ENCODE measurements around the gene RXRG.

RXRG gene

DNA sequence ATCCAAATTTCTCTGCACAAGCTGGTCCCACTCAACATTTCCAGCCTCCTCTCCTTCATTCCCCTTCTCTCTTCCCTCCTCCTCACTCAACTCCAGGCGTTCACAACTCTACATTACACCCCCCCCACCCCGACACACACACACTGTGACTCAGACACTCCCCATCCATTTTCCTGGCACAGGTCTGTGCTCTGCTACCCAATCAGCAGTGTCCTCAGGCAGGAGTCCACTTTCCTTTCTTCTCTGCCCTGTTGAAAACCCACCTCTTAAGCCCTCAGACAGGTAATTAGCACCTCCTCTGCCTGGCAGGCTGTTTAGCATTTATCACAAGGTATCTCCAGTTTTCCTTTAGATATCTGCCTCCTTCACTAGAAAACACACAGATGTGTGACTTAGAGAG is 79.6 kb downstream of the RXRG start:
- Histone ChIP-seq H3K36me3 (replicated peaks) (no peaks in the 10 kb centered on the region), H3K27me3 (replicated peaks) (no peaks in the 10 kb centered on the region), H3K4me3 (ENCODE audit: low read depth, low read length) (no peak overlapping the region), H3K27ac (no peak overlapping the region)
- DNase-seq: no peak
- in situ Hi-C loops (cut with HindIII; ENCODE audit: low pct_ligation_motif_present, low sequenced_read_pairs): no loop called here
- no peak for TF ChIP-seq CTCF (IDR thresholded peaks at IDR 0.05; ENCODE audit: low read depth, low read length, missing control alignments)

DNA sequence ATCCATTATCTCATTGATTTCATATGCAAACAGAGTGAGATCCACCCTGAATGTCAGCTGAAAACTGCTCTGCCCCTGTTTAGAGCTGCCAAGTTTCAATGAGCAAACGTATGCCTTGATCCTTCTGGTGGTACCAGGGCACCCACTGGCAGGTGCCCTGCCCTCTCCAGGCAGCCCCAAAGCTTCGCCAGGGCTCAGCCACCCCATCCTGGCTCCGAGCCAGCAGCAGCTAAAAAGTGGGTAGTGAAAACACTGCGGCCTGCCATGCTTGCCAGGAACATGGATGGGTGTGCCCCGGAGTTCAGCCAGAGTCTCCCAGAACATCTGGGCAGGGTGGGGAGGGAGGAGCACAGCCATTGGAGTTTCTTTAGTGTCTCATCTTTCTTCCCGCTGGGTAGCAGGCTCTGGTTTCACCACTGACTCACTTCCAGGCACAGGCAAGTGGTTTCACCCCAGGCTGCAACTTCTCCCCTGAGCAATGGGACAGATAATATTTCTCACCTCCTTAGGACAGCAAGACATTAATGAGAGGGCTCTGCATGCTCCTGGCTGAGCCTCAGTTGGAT is 80.3 kb downstream of the RXRG start:
- H3K4me3 ChIP-seq (ENCODE audit: low read depth, low read length): no peak overlapping the region
- no peaks in the 10 kb centered on the region for H3K36me3 ChIP-seq (replicated peaks)
- in situ Hi-C loops (cut with HindIII; ENCODE audit: low pct_ligation_motif_present, low sequenced_read_pairs): no loop called here
- H3K27ac ChIP-seq: no peak overlapping the region
- TF ChIP-seq CTCF (IDR thresholded peaks at IDR 0.05; ENCODE audit: low read depth, low read length, missing control alignments): no peak
- no peaks in the 10 kb centered on the region for H3K27me3 ChIP-seq (replicated peaks)
- no peak for DNase-seq

DNA sequence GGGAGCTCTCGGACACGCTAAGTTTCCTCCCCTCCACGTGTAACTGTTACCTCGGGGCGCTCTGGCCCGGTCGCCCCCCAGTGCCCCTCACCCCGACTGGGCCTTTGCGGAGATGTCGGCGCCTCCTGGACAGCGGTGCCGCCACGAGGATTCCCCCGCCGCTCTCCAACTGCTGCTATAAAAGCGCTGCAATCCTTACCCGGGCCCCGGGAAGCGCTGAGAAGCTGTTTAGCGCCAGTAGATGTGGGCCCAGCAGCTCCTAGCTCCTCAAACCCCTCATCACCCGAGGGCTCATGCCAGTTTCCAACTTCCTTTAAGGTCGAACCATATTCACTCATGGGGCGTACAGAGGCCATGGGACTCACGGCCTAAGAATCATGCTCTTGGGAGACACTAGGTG is 88.0 kb downstream of the RXRG start:
- H3K36me3 ChIP-seq (replicated peaks): no peaks in the 10 kb centered on the region
- no peak for DNase-seq
- peaks cover 63% of the 10 kb centered on the region for H3K27me3 ChIP-seq (replicated peaks)
- H3K4me3 ChIP-seq (ENCODE audit: low read depth, low read length): no peak overlapping the region
- in situ Hi-C loops (cut with HindIII; ENCODE audit: low pct_ligation_motif_present, low sequenced_read_pairs): no loop called here
- no peak for TF ChIP-seq CTCF (IDR thresholded peaks at IDR 0.05; ENCODE audit: low read depth, low read length, missing control alignments)
- no peak overlapping the region for H3K27ac ChIP-seq

DNA sequence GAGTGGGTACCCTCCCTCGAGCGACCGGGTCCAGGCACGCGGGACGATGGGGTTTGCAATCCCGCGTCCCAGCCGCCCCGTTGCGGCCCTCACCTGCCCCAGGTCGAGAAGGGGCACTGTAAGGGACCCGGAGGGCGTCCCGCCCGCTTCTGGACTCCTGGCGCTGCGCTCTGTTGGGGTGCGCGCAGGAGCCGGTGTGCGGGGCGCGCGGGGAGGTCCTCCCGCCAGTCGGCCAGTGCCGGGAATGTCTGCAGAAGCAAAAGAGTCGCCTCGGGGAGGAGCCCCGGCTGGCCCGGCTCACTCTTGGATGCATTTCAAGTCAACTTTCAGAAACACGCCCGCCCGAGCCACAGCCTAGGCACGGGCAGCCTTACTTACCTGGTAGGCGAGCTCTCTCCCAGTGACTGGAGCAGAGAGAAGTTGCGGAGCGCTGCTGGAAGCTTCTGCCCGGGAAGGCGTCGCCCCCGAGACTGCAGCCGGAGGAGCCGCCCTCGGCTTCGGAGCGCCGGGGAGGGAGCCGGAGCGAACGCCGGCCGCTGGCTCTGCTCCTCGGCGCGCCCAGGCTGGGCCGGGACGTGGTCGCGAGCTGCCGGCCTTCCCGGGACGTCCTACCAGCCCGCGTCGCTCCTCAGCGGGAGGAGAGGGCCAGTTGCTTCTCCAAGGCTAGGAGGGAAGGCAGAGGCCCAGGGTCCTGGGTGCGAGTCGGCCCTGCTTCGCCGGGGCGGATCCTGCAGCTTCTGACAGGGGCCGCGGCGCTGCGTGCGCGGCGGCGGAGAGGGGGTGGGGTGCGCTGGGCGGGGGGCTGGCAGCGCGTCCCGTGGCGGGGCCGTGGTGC is 88.7 kb downstream of the RXRG start, which contains the start of gene LMX1A:
TSS of gene LMX1A (minus strand) at position 739 of the 835 bp plus-strand sequence. CDS start 1,156 bp downstream, outside the sequence.
- in situ Hi-C loops (cut with HindIII; ENCODE audit: low pct_ligation_motif_present, low sequenced_read_pairs): no loop called here
- Histone ChIP-seq H3K4me3 (ENCODE audit: low read depth, low read length) (no peak within 1 kb of the TSS), H3K36me3 (replicated peaks) (no peaks in the 10 kb centered on the region), H3K27ac (no peak within 1 kb of the TSS), H3K27me3 (replicated peaks) (peaks cover 70% of the 10 kb centered on the region)
- TF ChIP-seq CTCF (IDR thresholded peaks at IDR 0.05; ENCODE audit: low read depth, low read length, missing control alignments): no peak
- DNase-seq: no peak

DNA sequence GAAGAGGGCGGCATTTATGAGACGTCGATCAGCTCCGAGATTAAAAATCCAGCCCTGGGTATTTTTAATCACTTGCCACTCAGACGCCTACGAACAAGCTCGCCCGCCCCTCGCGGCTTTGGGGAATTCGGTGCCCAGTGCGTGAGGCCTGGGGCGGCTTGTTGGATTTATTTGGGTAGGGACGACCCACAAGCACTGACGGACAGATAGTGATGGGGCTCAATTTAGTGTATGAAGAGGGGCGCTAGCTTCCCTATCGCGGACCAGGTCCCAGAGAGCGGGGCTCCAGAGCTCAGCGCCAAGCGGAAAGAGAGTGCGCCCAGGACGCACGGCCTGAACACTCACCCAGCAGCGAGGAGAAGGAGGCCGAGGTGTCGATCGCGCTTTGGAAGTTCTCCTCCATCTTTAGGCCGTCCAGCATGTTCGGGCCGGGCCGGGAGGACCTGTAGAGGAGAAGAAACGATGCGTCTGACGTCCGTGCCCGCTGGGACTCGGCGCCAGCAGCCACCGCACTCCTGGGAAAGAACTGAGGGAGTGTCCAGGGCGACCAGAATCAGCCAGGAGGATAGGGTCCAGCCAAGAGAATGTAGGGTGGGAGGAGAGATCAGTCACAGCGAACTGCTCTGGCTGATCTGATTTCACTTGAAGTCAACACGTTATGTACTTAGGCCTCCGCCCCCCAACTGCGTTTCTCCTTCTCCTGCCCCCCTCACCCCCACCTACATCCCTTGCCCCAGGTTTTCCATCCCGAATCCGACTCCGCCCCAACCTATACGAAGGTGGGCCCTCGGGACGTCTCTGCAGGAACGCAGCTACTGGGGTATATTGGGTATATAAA is 89.6 kb downstream of the RXRG start:
- no peaks in the 10 kb centered on the region for H3K36me3 ChIP-seq (replicated peaks)
- in situ Hi-C loops (cut with HindIII; ENCODE audit: low pct_ligation_motif_present, low sequenced_read_pairs): no loop called here
- H3K27ac ChIP-seq: no peak overlapping the region
- TF ChIP-seq CTCF (IDR thresholded peaks at IDR 0.05; ENCODE audit: low read depth, low read length, missing control alignments): no peak
- H3K27me3 ChIP-seq (replicated peaks): peaks cover 78% of the 10 kb centered on the region
- no peak overlapping the region for H3K4me3 ChIP-seq (ENCODE audit: low read depth, low read length)
- no peak for DNase-seq

Measured in brain microvascular endothelial cell (primary cell).